Posterior vena cava (tissue), 2 donors: ENCODE measurements around the gene EVA1A. TPM values are rescaled to one million over a fixed set of nuclear protein-coding genes. Genes with fewer than 3 reads are reported as not detected.

ENCODE experiments used
- DNase-seq: peaks from one replicate; pipeline ENCODE4 v3.0.0-alpha.2; 2020; ENCODE audit warnings: low spot score
- intact Hi-C, 2 donors: fragments of 100-400 bp; cut with DNase I; formaldehyde crosslinking; loops; one replicate each; pipeline versions ENCODE4 v1.14.1 to v1.14.2; 2022 to 2023
- total RNA-seq, 2 donors: library from RNA; stranded (reverse); fragmentation: NEBNext Ultra II Directional; extraction: Animal tissue kit (Norgen Biotek cat#: 25700); gene quantifications; one replicate each; pipeline ENCODE4 v1.2.1, GENCODE V29; 2021
- donor health status: DM: yes; HTN: yes; CAD: no.
- donor health status: DM: yes; HTN: yes; CAD: no.

The EVA1A gene
- total RNA-seq, 2 donors from 2014 or later = 0.56 to 1.1 TPM

DNA sequence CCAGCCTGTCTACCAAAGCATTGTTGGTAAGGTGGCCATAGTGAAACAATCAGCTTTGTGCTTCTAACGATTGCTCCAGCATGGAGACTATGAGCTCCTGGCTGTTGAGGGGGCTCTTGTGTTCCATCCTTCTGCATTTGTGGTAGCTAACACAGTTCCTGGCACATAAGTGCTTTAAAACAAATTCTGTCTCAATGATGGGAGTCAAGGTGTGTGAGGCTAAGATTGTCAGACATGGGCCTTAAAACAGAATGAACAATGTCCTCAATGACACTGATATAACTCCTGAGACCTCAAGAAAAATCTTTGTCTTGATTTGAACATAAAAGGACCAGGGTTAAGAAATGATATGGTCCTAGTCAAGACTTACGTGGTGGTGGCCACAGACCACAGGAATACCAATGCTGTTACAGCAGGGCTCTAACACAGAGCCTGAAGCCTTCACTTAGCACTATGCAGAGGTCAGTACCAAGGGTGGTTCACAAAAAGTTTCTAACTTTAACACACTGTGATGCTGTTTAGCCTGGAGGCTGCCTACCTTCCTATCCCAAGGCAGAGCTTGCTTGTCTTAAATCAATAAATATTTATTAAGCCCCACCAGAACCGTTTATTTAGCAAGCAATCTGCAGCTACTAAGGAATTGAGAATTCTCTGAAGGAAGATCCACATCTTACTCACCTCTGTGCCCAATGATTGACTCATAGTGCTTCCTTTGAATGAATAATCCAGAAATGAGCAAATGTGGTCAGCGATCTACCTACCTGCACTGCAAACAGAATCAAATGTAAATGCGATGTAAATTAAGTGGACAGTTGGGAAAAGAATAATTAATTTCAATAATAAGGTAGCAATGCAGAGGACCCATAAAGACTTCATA is 35.1 kb downstream of the EVA1A start:
- no peak for DNase-seq
- intact Hi-C loops = no loop called here

DNA sequence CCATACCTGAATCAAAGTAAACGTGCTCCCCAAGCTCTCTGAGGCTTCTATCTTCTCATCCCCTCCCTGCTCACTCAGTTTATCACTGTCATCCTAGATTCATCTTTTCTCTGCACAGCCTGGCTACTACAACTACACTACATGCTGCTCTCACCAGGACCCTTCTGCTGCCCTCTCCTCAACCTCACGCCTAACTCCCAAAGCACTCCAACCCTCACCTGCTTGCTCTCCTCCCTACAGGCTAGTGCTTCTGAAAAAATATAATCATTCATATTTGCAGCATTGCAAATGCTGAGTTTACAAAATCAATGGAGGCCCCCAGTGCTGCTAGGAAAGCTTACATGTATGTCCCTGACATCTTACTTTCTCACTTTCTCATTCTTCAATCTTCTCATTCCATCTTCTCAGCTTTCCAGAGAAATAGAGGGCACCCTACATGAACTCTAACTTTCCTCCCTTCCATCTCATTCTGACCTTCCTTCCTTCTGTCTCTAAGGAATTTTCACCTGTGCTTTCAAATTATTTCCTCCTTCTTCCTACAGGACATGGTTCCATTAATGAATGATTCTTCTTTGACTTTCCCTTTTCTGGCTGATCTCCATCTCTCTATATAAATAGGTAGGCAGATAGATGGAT is 36.3 kb downstream of the EVA1A start:
- no peak for DNase-seq
- intact Hi-C loops = no loop called here

DNA sequence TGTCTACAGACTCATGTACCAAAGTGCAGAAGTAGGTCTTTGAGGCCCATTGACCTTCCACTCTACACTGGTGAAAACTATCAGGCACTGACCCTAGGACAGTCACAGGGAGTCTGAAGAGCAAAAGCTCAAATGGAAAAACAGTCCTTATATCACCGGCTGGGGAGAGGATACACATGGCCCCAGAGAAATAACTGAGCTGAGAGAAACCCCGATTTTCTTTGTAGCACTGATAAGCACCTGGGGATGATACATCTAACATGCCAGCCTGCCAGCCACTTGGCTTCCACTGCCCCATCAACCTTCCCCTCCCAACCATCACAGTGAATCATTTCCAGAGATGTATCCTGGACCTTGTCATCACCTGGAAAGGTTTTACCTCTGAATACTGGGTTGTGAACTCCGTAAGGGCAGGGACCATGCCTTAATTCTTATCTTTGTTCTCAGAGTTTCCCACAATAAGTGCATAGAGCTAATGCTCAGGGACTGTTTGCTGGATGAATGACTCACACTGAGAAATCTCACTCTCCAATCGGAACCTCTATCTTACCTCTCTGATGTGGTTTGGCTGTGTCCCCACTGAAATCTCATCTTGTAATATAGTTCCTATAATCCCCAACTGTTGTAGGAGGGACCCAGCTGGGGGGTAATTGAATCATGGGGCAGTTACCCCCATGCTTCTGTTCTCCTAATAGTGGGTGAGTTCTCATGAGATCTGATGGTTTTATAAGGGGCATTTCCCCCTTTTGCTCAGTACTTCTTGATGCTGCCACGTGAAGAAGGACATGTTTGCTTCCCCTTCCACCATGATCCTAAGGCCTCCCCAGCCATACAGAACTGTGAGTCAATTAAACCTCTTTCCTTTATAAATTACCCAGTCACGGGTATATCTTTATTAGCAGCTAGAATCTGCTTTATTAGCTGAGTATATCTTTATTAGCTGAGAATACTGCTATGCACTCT is 37.1 kb downstream of the EVA1A start:
- intact Hi-C loops = no loop called here
- DNase-seq = no peak

DNA sequence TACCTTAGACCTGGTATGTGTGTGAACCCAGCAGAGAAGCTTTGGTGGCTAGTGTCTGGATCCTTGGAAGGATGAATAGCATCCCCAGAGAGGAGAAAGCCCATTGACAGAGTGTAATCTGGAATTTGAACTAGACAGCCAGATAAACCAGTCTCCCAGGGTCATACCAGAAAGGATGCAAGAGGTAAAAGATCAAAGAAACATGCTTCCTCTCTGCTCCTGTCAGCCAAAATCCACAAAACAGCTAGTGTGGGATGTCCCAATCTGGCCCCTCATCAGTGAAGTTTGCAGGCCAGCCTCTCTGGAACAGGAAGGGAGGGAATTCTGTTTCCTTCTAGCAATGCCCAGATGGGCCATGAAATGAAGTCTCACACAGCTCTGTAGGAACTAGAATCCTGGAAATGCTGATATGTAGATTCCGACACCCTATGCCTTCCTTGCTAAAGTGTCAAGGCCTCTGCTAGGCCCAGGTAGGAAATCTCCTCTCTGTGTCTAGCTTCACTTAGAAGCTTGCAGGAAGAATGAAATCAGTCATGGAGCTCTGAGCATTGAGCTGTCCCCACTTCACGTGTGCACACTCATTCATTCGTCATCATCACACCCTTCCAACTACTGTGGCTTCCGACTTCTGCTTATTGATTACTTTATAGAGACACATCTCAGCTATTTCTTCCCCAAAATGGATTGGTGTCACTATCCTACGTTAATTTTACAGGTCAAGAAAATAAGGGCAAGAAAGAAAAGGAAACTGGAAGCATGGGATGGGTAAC is 38.0 kb downstream of the EVA1A start:
- intact Hi-C loops = no loop called here
- DNase-seq = no peak

DNA sequence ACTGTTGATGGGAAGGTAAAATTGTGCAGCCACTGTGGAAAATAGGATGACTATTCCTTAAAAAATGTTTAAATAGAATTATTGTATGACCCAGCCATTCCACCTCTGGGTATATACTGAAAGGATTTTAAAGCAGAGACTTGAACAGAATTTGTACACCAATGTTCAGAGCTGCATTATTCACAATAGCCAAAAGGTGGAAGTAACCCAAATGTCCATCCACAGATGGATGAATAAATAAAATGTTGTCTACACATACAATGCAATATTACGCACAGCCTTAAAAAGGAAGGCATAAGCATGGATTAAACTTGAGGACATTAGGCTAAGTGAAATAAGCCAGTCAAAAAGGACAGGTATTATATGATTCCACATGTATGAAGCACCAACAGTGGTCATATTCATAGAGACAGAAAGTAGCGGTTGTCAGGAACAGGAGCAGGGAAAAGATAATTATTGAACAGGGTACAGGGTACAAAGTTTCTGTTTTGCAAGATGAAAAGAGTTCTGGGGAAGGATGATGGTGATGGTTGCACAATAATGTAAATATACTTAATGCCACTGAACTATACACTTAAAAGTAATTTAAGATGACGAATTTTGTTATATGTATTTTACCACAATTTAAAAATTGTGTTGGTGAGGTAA is 39.4 kb downstream of the EVA1A start:
- no peak for DNase-seq
- intact Hi-C loops = no loop called here

DNA sequence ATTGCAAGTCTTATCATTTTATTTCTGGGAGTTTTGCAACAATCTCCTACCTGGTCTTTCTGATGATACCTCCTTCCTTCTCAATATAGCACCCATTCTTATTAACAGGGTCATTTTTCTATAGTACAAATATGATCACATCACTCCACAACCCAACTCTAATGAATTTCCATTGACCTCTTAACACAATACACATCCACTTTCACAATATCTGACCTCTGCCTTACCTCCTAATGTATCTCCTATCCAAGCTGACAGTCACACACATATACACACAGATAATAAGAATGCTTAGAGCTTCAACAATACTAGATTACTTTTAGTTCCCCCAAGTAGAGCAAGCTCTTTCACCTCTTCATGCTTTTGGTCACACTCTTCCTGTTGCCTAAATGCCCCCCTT is 40.9 kb downstream of the EVA1A start:
- intact Hi-C loops = no loop called here
- no peak for DNase-seq

DNA sequence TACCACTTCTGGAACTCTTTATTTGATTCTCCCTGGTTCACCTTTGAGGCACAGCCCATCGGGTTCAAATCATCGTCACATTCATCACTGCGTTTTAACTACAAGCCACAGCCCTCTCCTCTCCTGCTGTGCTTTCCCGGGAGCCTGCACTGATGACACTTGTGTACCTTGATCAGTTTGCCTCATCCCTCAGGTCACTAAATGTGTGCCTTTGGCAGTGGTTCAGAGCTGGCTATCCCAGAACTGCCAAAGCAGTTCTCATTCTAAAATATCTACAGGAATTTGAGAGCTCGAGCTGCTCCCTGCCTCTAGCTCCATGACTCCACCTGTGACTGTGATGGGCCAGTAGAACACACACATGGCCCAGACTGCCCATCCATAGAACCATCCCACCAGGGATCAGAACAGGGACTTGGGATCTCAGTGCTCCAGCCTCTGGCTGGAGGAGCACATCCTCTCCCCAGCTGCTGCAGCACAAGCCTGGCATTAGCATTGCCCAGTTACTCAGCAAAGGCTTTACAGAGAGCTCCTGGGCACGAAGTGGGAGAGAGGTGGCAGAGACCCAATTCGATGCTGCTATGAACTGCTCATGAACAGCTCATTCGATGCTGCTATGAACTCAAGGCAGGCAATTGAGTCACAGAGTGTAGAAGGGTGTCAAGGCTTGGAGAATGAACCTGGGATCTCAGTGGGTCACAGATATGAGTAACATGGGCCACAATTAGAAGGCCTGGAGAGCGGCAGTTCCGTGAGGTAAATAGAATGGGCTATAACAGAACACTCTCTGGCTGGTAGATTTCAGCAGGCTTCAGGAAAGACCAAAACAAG is 41.9 kb downstream of the EVA1A start:
- intact Hi-C loops = no loop called here
- DNase-seq = no peak

DNA sequence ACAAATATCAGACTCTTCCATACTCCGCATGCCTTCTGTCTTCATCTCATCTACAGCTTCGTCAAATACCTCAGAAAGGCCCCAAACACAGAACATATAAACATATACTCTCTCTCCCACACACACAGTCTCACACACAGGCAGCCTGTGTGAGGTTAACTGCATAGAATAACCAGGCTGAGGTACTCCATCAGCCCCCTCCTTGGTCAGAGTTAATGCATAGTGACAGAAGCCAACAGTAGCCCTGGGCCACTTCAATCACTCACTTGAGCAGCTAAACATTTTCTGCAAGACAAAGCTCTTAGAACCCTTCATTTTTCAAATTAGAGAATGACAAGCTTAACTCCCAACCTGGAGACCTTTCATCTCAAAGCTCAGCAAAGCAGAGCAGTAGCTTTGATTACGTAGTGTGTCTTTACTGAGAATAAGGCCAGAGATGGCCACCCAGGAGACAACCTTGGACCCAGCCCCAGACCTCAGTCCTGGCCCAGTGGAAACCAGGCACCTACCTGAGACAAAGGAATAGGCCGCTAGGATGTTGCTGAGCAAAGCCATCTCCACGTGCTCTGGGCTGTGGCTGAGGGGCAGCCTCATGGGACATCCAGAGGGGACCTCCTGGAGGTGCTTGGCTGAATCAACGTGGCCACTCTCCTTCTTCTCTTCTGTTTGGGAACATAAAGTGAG is 43.0 kb downstream of the EVA1A start:
- no peak for DNase-seq
- intact Hi-C loops = no loop called here

DNA sequence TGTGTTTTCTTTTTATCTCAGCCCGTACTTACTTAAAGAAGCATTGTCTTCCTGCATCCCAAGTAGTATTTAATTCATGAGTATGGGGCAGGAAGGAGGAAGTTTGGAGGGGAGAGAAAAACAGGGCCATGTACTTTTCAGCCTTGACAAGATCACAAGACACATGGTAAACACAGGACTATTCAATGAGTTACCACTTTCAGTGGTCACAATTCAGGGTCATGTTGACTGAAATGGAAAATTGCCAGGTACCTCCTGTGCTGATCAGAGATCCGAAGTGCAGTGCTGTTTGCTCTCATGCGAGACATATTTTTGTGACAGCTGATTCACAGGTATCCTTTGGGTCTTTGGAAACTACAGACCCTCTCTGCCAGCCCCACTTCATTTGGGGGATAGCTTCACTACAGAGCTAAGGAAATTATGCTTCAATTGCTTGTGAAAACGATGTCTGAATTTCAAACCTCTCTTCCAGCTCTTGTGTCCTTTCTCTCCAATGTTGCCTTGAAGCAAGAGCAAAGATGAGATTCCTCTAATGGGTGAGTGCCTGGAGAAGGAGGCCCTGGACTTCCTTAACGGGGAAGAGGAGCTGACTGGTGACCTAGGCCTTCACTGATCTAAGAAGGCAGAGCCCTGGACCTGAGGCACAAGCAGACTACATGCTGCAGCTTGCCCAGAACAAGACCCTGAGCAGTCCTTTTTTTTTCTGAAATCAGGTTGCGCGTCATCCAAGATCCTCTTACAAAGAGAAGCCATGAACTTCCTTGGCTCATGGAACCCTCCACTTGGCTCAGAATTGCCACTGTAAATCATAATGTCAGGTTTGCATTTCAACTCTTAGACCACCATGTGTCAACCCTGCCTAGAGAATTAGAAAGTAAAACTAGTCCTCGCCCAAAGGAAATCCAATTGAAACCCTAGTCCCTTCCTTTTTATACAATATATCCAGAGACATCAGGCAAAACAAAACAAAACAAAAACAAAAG is 44.1 kb downstream of the EVA1A start:
- no peak for DNase-seq
- intact Hi-C loops = no loop called here

DNA sequence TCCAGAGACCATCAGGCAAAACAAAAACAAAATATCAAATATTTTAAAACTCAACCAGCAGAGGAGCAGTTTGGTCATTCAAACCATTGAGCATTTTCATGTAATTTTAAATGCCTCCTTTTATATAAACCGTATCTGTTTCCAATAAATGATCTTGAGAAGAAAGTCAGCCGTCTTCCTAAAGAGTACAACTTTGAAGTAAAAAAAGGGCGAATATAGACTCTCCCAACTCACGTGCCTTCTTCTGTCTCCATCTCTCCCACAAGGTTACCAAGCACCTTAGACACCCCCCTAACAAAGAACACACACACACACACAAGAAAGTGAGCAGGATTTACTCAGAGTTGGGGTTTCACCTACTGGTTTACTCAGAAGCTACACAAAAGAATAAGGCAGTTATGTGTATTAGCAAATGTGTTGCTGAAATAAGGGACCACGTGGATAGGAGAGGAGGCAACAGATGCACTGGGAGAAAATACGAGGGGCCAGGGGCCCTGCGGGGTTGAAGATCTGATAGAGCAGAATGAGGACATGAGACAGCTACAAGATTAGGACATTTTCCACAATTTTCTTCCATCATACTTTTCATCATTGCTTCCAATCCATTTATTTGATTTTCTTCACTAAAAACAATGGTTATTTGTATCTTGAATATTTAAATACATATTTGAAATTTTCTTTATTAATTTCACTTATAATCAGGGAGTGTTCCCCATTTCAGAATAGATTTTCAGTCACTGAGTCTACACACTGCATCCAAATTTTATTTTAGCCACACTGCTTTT is 45.0 kb downstream of the EVA1A start:
- intact Hi-C loops = no loop called here
- DNase-seq = no peak

DNA sequence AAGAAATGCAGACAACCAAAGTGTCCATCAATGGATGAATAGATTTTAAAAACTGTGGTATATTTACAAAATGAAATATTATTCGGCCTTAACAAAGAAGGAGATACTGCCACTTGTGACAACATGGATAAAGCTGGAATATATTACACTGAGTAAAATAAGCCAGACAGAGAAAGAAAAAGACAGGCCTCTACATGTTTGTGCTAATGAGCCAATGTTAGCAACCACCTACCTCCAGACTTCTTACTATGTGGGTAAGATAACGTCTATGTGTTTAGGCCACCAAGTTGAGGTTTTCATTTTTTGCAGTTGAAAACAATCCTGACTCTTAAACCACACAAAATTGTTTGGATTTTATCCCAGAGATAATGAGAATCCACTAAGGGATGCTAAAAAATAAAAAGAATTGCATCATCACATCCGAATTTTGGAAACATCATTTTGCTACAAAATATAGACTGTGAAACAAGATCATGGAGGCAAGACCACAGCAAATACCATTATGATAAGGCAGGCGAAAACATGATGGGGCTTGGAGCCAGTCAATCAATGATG is 47.0 kb downstream of the EVA1A start:
- no peak for DNase-seq
- intact Hi-C loops = no loop called here

DNA sequence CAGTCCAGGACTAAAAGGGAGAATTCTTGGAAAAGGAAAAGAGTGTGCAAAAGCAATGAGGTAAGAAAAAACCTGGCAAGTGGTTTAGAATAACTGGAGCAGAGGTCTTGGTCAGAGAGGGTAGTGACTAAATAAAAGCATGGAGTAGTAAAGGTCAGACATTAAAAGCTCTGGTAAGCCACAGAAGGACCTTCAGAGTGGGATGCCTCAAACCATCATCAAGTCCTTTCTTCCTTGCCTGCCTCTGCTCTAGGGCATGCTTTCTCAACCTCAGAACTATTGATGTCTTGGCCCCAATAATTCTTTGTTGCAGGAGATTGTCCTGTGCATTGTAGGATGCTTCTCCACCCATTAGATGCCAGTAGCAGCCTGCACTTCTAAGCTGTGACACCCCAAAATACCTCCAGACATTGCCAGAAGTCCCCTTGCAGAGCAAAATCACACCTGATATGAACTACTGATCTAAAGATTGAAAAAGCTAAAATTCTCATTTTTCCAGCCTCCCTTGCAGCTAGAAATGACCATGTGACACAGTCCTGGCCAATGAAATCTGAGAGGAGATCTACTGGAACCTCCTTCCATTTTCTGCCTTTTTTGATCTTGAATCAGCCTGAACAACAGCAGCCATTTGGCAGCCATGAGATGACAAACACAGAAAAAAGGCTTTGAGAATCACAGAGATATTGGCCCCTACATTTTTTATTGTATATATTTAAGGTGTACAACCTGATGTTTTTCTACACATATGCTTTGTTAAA is 48.1 kb downstream of the EVA1A start:
- intact Hi-C loops = no loop called here
- DNase-seq = no peak

DNA sequence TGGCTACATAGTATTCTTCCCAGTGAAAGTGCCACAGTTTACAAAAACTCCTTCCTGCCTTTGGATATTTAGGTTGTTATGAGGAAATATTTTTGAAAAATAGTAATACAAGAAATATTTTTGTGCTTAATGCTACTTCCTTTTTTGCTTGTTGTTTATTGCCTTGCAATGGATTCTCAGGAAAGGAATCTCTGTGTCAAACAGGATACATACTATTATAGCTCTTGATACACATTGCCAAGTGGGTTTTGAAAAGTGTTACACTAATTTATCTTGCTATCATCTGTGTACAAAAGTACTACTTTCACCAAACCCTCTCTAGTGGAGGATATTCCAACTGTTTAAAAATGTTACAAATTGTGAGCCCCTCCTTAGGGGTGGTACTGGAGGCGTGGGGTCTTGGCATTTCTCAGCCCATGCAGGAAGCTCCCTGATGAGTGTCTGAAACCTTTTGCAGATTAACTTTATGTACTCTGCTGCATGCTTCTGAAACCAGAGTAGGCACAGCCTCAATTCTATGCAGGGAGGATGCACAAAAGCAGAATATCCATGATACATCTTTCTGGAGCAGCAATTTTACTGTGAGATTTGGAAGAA is 54.5 kb downstream of the EVA1A start:
- no peak for DNase-seq
- intact Hi-C loops = no loop called here

DNA sequence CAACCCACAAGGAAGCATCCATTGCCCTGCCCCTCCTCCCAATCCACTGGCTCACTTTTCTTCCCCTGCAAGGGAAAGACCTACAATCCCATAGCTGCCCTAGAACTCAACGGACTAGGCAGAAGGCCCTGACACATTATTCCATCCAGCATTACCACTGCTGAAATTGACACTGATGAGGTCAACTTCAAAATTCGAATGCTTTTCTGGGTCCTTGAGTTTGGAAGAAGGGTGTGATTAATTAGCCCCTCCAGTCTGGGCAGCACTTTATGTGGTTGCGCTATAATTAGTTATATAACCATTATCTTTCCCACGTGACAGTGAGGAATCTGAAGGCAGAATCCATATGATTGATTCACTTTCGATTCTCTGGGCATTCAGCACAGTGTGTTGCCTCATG is 55.7 kb downstream of the EVA1A start:
- DNase-seq = no peak
- intact Hi-C loops = no loop called here
